Left ventricle myocardium superior (tissue), 1 donor: ENCODE results near the gene RBL2. TPM values are rescaled to one million over a fixed set of nuclear protein-coding genes. Genes with fewer than 3 reads are reported as not detected.
A peak's percentile ranks its signal among the peaks of the same experiment; 100 is the strongest.
"Not testable (repeated sequence)": the region's sequence is repeated elsewhere in the genome, so short reads cannot be mapped to it uniquely, and the experiment has no call there.

Source experiments
- ATAC-seq: fragments of 200-7000 bp; cut with Tn5 transposase; one replicate; pipeline ENCODE4 v1.9.1; 2020; ENCODE audit warnings: mild to moderate bottlenecking, moderate library complexity
- DNase-seq: peaks from one replicate; pipeline ENCODE4 v3.0.0-alpha.2; 2020
- intact Hi-C: fragments of 100-400 bp; cut with micrococcal nuclease; formaldehyde crosslinking; loops from one replicate; pipeline ENCODE4 v1.11.0; 2022
- long read RNA-seq: library from polyadenylated mRNA; unstranded; transcript quantifications from one replicate; pipeline ENCODE4 v2.0.0, GENCODE V29; 2021
- total RNA-seq: library from RNA; stranded (reverse); fragmentation: NEBNext Ultra II Directional; extraction: Animal tissue kit (Norgen Biotek cat#: 25700); gene quantifications from one replicate; pipeline ENCODE4 v1.2.1, GENCODE V29; 2021
- donor health status: DM: no; HTN: yes; CAD: no; lungs with severe emphysema.

The RBL2 gene, protein sequence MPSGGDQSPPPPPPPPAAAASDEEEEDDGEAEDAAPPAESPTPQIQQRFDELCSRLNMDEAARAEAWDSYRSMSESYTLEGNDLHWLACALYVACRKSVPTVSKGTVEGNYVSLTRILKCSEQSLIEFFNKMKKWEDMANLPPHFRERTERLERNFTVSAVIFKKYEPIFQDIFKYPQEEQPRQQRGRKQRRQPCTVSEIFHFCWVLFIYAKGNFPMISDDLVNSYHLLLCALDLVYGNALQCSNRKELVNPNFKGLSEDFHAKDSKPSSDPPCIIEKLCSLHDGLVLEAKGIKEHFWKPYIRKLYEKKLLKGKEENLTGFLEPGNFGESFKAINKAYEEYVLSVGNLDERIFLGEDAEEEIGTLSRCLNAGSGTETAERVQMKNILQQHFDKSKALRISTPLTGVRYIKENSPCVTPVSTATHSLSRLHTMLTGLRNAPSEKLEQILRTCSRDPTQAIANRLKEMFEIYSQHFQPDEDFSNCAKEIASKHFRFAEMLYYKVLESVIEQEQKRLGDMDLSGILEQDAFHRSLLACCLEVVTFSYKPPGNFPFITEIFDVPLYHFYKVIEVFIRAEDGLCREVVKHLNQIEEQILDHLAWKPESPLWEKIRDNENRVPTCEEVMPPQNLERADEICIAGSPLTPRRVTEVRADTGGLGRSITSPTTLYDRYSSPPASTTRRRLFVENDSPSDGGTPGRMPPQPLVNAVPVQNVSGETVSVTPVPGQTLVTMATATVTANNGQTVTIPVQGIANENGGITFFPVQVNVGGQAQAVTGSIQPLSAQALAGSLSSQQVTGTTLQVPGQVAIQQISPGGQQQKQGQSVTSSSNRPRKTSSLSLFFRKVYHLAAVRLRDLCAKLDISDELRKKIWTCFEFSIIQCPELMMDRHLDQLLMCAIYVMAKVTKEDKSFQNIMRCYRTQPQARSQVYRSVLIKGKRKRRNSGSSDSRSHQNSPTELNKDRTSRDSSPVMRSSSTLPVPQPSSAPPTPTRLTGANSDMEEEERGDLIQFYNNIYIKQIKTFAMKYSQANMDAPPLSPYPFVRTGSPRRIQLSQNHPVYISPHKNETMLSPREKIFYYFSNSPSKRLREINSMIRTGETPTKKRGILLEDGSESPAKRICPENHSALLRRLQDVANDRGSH
- 37.1 TPM for total RNA-seq
- long read RNA-seq, full-length matches to known transcripts = 42 of 123 reads
- long read RNA-seq, partial matches to known transcripts = 69 of 123 reads
- long read RNA-seq, other reads (novel, unspliced or antisense) = 12 of 123 reads

DNA sequence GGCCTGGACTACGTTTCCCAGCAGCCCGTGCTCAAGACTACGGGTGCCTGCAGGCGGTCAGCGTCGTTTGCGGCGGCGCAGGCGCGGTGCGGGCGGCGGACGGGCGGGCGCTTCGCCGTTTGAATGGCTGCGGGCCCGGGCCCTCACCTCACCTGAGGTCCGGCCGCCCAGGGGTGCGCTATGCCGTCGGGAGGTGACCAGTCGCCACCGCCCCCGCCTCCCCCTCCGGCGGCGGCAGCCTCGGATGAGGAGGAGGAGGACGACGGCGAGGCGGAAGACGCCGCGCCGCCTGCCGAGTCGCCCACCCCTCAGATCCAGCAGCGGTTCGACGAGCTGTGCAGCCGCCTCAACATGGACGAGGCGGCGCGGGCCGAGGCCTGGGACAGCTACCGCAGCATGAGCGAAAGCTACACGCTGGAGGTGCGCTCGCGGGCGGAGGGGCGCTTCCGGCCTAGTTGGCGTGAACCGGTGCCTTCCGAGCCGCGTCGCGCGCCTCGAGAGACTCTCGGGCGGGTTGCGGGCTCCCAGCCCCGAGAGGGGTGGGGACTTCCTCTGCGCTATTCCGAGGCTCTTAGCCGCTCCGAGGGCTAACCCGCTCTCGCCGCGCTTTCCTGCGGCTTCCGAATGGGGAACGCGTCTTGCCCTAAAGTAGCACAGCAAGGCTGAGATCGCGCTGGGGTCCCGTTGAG, at the start of gene RBL2:
Gene RBL2 (plus strand): TSS at position 95 of the 689 bp plus-strand sequence. CDS start 86 bp downstream, at position 181.
- peak; percentile 96 for ATAC-seq
- intact Hi-C loops = no loop called here
- DNase-seq = peak; percentile 92

DNA sequence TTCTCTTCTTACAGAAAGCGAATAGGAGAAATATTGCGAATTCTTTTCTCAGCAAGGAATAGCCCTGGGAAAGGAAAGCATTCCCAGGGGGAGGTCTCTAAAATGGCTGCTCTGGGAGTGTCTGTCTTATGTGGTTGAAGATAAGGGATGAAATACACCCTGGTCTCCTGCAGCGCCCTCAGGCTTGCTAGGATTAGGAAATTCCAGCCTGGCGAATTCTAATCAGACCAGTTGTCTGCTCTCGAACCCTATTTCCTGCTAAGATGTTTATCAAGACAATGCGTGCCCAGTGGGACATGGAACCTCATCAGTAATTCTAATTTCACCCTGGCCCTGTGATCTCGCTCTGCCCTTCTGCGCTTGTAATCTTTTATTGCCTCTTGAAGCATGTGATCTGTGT, 49.7 kb upstream of the RBL2 start:
- intact Hi-C loops = not testable (repeated sequence)

DNA sequence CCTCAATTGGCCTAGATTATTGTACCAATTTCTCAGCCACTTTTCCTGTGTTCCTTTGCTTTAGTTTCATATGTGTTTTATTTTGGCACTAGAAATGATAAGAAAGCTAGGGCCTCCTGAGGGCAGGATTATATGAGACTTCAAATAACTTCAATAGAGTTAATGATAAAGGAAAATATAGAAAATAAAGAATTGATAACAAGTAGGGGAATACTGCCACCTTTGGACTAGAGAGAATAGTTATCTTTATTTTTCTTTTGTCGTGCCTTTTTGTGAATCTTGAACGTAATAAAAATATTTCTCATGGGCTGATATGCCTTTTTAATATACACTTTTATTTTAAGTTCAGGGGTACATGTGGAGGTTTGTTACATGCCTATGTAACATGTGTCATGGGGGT, 29.3 kb upstream of the RBL2 start:
- ATAC-seq (no peak), DNase-seq (no peak)
- intact Hi-C loops = no loop called here

More for the DNA sequence above, 49.7 kb upstream of the RBL2 start:
- DNase-seq, ATAC-seq: not testable (repeated sequence)

DNA sequence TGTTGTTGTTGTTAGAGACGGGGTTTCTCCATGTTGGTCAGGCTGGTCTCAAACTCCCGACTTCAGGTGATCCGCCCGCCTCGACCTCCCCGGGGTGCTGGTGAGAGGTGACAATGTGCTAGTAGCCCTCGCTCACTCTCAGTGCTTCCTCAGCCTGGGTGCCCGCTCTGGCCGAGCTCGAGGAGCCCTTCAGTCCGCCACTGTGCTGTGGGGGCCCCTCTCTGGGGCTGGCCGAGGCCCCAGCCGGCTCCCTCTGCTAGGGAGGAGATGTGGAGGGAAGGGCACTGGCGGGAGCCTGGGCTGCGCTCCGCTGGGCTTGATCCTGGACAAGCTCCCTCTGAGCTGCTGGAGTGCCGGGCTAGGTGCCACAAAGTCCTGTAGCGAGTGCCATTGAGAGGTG, 21.7 kb upstream of the RBL2 start:
- intact Hi-C loops = no loop called here
- no peak for DNase-seq
- ATAC-seq = no peak

DNA sequence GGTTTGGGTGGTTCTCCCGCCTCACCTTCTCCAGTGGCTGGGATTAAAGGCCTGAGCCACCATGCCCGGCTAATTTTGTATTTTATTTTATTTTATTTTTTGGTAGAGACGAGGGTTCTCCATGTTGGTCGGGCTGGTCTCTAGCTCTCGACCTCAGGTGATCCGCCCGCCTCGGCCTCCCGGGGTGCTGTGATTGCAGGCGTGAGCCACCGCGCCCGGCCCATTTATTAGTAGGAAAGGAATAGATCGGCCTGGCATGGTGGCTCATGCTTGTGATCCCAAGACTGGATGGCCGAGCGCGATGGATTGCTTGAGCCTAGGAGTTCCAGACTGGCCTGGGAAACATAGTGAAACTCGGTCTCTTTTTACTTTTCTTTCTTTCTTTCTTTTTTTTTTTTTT, 20.4 kb upstream of the RBL2 start:
- intact Hi-C loops = no loop called here
- no peak for DNase-seq
- no peak for ATAC-seq

DNA sequence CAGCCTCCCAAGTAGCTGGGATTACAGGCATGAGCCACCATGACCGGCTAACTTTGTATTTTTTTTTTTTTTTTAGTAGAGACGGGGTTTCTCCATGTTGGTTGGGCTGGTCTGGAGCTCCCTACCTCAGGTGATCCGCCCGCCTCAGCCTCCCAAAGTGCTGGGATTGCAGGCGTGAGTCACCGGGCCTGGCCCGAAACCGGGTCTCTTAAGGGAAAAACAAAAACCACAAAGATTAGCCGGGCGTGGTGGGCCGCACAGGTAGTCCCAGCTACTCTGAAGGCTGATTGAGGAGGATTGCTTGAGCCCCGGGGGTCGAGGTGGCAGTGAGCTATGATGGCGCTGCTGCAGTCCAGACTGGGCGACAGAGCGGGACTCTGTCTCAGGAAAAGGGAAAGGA, 19.9 kb upstream of the RBL2 start:
- intact Hi-C loops = no loop called here
- DNase-seq = no peak
- no peak for ATAC-seq

DNA sequence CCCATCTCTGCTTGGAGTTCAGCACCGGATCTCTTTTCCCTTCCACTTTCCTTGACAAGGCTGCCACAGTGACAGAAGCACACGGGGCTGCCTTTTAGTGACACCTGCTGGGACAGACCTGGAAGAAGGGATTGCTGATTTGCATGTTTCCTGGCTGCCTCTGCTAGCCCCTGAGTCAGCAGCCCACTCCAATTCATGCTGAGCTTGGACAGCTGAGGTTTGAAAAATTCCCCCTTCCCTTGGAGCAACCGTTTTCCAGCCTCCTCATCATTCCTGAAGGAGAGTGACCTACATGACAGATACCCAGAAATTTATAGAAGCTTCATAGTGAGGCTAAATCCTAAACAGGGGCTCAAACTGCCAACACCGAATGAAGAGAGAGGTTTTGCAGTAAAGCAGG, 18.8 kb upstream of the RBL2 start:
- DNase-seq = no peak
- no peak for ATAC-seq
- intact Hi-C loops = no loop called here

DNA sequence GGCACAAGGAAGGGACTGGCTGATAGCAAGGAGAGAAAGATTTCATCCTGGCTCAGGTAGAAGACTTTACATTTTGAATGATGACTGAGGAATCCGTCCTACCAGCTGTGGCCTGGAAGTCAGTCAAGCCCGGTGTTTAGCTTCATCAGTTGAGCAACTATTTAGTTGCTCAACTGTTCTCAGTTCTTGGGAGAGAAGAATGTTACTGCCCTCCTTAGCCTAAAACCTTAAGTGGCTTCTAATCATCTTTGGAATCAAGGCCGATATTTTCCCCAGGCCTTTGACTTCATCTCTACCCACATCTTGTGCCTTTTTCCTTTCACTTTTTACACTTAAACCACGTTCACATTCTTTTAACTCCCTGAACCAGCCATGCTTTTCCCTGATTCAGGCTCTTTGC, 17.3 kb upstream of the RBL2 start:
- no peak for ATAC-seq
- DNase-seq = no peak
- intact Hi-C loops = no loop called here

DNA sequence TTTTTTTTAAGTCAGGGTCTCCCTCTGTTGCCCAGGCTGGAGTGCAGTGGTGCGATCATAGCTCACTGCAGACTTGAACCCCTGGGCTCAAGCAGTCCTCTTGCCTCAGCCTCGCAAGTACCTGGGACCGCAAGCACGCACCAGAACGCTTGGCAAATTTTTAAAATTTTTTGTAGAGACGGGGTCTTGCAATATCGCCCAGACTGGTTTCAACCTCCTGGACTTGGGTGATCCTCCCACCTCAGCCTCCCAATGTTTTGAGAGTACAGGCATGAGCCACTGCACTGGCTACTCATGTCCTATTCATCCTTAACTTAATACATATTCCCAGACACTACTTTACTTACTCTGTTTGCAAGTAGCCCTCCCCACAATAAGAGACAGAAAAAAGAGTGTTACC, 16.3 kb upstream of the RBL2 start:
- DNase-seq = no peak
- intact Hi-C loops = no loop called here

DNA sequence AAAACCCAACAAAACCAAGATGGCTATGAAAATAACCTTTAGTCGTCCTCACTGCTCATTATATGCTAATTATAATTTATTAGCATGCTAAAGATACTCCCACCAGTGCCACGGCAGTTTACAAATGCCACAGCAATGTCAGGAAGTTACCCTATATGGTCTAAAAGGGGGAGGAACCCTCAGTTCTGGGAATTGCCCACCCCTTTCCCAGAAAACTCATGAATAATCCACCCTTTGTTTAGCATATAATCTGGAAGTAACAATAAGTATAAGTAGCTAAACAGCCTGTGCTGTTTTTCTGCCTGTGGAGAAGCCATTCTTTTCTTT, 14.9 kb upstream of the RBL2 start:
- ATAC-seq, intact Hi-C loops, DNase-seq: not testable (repeated sequence)

More for the DNA sequence above, 16.3 kb upstream of the RBL2 start:
- no peak for ATAC-seq

DNA sequence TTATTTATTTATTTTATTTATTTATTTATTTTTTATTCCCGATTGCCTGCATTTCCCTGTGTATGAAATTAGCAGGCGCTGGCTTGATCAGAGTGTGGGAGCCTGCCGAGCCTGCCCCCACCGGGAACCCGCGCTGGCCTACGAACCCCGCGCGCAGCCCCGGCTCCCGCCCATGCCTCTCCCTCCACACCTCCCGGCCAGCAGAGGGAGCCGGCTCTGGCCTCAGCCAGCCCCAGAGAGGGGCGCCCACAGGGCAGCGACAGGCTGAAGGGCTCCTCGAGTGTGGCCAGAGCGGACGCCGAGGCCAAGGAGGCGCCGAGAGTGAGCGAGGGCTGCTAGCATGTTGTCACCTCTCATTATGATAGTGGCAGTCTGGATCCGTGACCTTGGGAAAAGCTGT, 13.0 kb upstream of the RBL2 start:
- no peak for ATAC-seq
- intact Hi-C loops = no loop called here
- DNase-seq = no peak

DNA sequence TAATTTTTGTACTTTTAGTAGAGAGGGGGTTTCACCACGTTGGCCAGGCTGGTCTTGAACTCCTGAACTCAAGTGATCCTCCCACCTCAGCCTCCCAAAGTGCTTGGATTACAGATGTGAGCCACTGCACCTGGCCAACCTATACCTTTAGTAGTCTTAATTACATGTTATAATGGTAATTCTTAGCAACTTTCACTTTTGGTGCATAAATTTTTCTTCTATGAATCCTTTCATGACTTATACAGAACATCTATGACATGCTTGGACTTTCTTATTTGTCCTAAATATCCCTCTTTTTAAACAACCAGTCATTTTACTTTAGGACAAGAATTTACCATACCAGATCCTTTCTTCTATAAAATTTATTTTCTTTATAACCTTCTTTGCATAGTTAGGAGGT, 10.3 kb upstream of the RBL2 start:
- ATAC-seq, DNase-seq, intact Hi-C loops: not testable (repeated sequence)

DNA sequence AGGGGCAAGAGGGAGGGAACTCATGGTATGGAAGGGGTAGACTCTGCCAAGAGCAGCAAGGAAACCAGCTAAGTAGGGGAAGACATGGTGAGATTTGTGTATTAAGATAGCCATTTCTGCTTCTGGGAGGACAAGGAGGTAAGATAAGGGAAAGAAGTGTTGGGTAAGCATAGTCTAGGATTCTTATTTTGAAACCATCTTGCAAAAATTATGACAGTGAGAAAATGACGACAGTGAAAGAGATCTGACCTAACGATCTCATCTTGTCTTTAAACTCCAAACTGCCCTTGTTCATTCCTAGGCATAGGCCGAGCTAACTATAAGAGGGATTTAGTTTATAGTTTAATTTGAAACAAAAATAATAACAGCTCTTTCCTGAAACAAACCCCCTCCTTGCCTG, 5.6 kb upstream of the RBL2 start:
- no peak for ATAC-seq
- intact Hi-C loops = no loop called here

DNA sequence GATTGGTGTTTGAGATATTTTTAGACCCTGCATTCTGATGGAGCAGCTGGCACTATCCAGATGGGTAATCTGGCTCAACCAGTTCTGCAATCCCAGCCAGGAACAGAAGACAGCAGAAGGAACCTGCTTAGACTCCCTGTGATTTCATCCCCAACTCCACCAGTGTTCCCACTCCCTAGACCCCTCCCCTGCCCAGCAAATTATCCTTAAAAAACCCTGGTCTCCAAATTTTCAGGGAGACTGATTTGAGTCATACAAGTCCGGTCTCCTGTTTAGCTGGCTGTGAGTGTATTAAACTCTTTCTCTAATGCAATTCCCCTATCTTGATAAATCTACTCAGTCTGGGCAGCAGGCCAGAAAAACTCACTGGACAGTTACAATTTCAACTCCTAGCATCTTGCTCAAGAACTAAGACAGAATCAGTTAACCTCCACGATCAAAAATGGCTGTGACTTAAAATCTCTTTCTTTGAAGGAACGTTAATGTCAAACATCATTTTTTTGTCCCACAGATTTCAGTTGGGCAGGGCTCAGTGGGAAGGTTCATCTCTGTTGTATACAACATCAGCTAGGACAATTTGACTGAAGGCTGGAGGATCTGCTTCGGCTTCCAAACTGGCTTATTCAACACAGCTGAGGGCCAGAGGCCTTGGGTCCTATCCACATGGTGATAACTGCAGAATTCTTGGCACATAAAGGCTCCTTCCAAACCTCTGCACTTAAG, 4.9 kb upstream of the RBL2 start:
- no peak for DNase-seq
- no peak for ATAC-seq
- intact Hi-C loops = no loop called here

More for the DNA sequence above, 5.6 kb upstream of the RBL2 start:
- DNase-seq = no peak

DNA sequence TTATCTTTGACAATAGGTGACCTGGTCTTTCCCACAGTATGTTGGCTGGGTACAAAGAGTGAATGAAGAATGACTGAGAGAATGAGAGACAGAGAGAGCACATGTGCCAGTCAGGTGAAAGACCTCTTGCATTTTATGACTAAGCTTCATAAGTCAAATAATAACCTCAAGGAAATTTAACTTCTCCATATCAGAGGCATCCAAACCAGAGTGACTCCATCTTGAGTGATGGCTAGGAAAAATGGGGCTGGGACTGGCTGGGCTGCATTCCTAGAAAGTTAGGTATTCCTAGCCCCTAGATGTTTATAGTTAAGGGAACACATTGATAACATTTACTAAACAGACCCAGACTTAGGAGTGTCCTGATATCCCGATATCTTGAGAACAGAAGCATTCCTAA, 3.9 kb upstream of the RBL2 start:
- intact Hi-C loops = no loop called here
- DNase-seq = no peak
- no peak for ATAC-seq

DNA sequence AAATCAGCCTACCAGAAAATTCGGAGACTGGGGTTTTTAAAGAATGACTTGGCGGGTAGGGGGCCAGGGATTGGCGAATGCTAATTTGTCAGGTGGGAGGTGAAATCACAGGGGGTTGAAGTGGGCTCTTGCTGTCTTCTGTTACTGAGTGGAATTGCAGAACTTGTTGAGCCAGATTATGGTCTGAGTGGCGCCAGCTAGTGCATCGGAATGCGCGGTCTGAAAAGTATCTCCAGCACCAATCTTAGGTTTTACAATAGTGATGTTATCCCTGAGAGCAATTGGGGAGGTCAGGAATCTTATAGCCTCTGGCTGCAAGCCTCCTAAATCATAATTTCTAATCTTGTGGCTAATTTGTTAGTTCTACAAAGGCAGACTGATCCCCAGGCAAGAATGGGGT, 762 bp upstream of the RBL2 start:
- intact Hi-C loops = no loop called here
- no peak for DNase-seq
- ATAC-seq = no peak

DNA sequence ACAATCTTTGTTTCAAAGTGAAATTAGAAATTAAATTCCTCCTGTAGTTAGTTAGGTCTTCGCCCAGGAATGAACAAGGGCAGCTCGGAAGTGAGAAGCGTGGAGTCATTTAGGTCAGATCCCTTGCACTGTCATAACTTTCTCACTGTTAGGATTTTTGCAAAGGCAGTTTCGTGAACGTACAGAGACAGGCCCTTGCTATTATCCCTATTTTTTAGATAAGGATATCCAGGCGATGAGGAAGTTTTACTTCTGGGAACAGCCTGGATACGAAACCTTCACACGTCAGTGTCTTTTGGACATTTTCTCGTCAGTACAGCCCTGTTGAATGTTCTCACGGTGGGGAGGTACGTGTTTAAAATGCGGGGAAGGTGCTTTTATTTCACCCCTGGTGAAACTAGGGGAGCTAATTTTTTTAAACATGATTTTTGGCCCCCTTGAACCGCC, 318 bp upstream of the RBL2 start:
- intact Hi-C loops = no loop called here
- DNase-seq = no peak
- ATAC-seq = no peak

DNA sequence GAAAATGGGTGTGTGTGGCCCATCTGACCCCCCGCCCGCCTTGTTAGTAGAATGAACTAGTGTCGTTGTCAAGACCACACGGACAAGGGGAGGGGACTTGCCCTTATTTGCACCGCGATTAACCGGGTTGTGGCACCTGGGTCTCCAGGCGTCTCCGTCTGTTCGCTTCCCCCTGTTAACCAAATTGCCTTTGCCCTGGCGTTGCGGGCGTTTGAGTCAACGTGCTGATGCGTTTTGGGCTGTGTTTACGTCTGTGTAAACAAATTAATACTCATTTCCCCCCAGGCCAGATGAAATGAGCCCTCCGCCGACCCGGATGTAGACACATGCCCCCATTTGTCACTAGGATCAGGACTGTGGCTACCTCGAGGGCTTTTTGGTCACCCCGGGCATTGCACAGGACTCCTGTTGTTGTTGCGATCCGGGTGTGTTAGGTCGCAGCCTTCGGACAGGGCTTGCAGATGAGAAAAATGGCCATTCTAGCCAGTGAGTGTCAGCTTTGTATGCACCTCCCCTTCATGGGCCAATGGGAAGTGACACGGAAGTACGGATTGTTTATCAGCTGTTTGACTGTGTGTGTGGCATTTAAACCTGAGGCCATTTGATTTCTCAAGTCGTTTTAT, 906 bp downstream of the RBL2 start:
- peak; percentile 92 for ATAC-seq
- intact Hi-C loops = no loop called here
- peak; percentile 58 for DNase-seq
